HG02763 (cell line): ENCODE results near the gene RAPGEF6.
A peak's percentile ranks its signal among the peaks of the same experiment; 100 is the strongest.
"Not testable (repeated sequence)": the region's sequence is repeated elsewhere in the genome, so short reads cannot be mapped to it uniquely, and the experiment has no call there.

ENCODE experiments used
- ATAC-seq: cut with Tn5 transposase; IDR thresholded peaks from one replicate; pipeline ENCODE4 v1.9.1; 2021; ENCODE audit warnings: mild to moderate bottlenecking, moderate library complexity; ENCODE audit not compliant: unreplicated experiment

Gene RAPGEF6

GRCh38 chr5:131610198-131611063, 24.6 kb downstream of the RAPGEF6 start:
- no peak for ATAC-seq

- no peak for ATAC-seq
Measured at GRCh38 chr5:131609774-131610173, 25.3 kb downstream of the RAPGEF6 start.

GRCh38 chr5:131608597-131608996, 26.4 kb downstream of the RAPGEF6 start:
- ATAC-seq = no peak

DNA sequence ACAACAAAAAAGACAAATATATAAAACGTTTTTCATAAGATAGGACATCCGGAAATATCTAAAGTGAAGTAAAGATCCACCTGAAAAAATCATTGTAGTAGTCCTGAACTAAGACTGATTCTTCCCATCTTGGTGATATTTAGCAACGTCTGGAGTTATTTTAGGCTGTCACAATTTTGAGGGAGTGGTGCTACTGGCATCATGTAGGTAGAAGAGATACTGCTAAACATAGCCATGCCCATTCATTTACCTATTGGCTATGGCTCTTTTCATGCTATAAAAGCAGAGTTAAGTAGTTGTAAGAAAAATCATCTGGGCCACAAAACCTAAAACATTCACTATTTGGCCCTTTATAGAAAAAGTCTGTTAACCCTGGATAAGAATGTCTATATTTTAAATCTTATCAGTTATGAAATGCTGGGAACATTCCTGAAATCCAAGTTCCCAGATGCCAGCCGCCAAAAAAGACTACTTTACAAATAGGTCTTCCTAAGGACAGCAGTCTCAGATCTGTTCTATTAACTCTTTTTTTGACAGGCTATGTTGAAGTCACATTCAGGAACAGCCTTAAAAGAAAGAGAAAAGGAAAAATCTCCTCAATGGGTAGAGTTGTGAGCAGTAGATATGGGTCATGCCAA, 27.0 kb downstream of the RAPGEF6 start:
- ATAC-seq = no peak

DNA sequence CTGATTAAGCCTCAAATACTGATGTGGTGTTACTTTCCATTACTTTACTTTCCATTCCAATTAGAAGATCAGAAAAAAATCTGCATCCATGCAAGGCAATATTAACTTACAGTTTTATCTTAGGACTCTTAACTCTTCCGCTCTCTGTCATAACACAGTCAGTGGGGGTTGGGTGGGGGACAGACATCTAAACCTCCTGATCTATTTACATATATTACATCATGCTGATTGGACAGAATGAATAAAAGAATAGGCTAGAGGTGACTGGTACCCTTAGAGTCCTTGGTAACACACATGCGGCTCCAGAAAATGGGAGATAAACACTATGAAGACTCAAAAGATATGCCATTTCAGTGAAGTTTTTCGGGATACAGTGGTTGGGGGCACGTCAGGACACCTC, 27.6 kb downstream of the RAPGEF6 start:
- no peak for ATAC-seq

DNA sequence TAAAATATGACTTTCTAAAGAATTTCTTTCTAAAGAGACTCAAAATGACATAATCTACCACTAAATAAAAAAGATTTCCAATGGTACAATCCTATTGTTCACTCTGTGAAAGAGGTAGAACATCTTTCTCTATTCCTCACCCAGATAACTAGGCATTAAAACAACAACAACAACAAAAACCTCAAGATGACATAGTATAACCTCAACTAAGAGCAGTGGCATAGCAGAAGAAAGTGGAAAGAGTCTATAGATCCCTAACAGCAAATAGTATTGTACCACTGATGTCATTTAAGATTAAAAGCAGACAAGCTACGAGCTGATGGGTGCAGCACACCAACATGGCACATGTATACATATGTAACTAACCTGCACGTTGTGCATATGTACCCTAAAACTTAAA, 29.9 kb downstream of the RAPGEF6 start:
- ATAC-seq = no peak

DNA sequence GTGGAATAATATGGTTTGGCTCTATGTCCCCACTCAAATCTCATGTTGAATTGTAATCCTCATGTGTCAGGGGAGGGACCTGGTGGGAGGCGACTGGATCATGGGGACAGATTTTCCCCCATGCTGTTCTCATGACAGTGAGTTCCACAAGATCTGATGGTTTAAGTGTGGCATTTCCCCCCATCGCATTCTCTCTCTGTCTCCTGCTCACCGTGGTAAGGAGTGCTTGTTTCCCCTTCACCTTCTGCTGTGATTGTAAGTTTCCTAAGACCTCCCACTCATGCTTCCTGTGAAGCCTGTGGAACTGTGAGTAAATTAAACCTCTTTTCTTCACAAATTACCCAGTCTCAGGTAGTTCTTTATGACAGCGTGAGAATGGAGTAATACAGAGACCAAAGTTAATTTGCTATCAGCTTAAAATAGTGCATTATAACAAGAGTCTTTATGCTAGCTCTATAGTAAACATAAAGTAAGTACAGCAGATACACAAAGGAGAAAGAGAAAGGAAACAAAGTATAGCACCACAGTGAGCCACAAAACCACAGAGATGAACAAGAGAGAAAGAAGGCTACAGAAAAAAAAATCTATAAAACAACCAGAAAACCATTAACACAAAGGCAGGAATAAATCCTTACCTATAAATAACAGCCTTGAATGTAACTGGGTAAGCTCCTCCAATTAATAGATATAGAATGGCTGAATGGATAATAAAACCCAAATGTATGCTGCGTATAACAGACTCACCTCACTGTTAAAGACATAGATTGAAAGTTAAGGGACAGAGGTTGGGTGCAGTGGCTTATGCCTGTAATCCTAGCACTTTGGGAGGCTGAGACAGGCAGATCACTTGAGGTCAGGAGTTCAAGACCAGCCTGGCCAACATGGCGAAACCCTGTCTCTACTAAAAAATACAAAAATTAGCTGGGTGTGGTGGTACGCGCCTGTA, 39.7 kb downstream of the RAPGEF6 start:
- peak; percentile 45 for ATAC-seq

- no peak for ATAC-seq
Measured at GRCh38 chr5:131593921-131594320, 41.1 kb downstream of the RAPGEF6 start.

DNA sequence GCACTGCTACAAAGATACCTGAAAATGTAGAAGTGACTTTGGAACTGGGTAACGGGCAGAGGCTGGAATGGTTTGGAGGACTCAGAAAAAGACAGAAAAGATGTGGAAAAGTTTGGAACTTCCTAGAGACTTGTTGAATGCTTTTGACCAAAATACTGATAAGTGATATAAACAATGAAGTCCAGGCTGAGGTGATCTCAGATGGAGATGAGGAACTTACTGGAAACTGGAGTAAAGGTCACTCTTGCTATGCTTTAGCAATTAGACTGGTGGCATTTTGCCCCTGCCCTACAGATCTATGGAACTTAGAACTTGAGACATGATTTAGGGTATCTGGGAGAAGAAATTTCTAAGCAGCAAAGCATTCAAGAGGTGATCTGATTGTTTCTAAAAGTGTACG, 41.6 kb downstream of the RAPGEF6 start:
- not testable (repeated sequence) for ATAC-seq

- ATAC-seq = no peak
Measured at GRCh38 chr5:131589510-131590348, 45.3 kb downstream of the RAPGEF6 start.

DNA sequence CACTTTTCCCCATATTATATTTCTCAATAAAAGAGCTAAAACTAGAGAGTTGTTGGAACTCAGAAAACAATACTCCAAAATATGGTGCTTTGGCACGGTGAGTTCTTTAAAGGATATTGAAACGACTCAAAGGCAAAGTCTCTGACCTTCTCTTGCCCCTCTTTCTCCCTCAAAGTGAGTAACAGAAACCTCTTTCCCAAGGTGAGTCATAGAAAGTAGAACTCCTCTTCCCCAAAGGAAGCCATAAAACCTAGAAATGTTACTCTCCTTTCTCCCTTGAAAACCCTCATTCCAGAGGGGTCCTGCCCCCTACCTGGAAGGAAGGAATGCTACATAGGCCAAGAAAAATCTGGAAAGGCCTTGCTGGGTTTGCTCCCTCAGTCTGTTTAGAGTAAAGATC, 47.5 kb downstream of the RAPGEF6 start:
- no peak for ATAC-seq

DNA sequence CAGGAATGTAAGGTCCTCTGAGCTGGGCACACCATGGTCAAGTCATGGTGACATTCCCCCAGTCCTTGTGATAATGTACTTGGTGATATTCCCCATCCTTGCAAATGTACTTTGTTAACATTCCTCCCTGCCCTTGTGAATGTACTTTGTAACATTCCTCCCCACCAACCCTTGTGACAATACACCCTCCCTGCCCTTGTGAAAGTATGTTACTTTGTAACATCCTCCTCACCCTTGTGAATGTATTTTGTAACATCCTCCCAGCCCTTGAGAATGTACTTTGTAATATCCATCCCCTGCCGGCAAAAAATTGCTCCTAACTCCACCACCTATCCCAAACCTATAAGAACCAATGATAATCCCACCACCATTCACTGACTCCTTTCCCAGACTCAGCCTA, 53.3 kb downstream of the RAPGEF6 start:
- ATAC-seq = no peak

DNA sequence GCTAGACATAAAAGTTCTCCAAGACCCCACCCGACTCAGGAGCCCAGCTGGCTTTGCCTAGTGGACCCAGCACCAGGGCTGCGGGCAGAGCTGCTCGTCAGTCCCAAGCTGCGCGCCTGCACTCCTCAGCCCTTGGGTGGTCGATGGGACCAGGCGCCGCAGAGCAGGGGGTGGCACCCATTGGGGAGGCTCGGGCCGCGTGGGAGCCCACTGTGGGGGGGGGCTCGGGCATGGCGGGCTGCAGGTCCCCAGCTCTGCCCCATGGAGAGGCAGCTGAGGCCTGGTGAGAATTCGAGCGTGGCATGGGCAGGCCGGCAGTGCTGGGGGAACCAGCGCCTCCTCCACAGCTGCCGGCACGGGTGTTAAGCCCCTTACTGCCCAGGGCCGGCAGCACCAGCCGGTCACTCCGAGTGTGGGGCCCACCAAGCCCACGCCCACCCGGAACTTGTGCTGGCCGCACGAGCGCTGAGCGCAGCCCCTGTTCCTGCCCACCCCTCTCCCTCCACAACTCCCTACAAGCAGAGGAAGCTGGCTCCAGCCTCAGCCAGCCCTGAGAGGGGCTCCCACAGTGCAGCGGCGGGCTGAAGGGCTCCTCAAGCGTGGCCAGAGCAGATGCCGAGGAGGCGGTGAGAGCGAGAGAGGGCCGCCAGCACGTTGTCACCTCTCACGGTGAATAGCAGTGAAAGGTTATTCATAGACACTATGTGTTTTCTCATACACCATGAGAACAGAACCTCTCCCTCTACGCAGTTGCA, 54.9 kb downstream of the RAPGEF6 start:
- no peak for ATAC-seq

DNA sequence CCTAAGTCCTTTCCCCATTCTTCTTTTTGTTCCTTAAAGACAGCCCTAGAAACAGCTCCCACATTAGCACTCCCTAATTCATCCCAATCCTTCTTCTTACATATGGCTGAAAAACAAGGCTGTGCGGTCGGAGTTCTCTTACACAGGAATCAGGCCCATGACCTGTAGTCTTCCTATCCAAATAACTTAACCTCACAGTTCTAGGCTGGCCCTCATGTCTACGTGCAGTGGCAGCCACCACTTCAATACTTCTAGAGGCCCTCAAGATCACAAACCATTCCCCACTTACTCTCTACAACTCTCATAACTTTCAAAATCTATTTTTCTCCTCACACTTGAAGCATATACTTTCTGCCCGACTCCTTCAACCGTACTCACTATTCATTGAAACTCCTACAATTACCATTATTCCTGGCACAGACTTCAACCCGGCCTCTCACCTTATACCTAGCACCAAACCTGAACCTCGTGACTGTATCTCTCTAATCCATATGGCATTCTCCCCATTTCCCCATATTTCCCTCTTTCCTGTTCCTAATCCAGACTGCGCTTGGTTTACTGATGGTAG, 59.3 kb downstream of the RAPGEF6 start:
- ATAC-seq = no peak

DNA sequence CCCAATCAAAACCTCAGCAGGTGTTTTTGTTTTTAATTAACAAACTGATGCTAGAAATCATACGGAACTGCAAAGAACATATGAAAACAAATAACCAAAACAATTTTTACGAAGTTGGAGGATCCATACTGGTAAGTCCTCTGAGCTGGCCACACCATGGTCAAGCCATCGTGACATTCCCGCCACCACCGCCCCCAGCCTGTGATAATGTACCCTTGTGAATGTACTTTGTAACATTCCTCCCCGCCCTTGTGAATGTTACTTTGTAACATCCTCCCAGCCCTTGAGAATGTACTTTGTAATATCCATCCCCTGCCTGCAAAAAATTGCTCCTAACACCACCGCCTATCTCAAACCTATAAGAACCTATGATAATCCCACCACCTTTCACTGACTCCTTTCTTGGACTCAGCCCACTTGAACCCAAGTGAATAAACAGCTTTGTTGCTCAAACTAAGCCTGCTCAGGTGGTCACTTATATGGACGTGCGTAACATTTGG, 63.3 kb downstream of the RAPGEF6 start:
- no peak for ATAC-seq

DNA sequence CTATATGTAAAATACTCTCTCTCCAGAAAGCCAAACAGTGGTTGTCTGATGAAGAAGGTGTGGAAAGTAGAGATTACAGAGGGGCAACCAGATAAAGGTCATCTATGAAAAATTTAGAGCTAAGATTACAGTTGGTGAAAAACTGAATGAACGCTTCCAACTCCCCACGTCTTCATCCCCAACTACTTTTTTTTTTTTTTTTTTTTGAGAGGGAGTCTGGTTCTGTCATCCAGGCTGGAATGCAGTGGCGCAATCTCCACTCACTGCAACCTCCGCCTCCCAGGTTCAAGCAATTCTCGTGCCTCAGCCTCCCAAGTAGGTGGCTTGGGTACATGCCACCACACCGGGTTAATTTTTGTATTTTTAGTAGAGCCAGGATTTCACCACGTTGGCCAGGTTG, 64.3 kb downstream of the RAPGEF6 start:
- no peak for ATAC-seq

DNA sequence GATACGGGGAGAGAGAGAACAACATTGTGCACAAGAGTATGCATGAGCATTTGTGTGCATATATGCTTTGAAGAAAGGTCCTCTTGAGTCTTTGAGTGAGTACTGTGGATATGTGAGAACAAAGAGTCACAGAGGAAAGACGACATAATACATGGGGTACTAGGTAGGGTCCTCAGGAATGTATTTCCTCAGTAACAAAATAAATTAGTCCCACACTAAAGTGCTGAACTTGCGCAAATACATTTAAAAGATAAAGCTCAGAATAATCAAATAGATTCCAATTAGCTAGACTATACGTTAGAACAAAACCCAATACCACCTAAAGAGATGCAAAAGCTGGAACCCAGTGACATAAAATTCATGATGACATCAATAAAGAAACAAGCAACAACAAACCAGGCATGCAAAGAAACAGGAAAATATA, 70.8 kb downstream of the RAPGEF6 start:
- ATAC-seq = no peak

GRCh38 chr5:131563434-131564228, 71.4 kb downstream of the RAPGEF6 start:
- ATAC-seq = no peak
